ENCODE results near the gene MZF1. TPM values are rescaled to one million over a fixed set of nuclear protein-coding genes. Genes with fewer than 3 reads are reported as not detected.
A peak's percentile ranks its signal among the peaks of the same experiment; 100 is the strongest.

MZF1 gene
- total RNA-seq, 2 experiments from 2014 or later: 28.6 to 33.1 TPM

GRCh38 chr19:58563823-58564222 is 9.3 kb downstream of the MZF1 start:
- Mint-ChIP-seq H3K4me1 (peaks cover 60% of the 10 kb centered on the region), H3K9me3 (no peaks in the 10 kb centered on the region), H3K27me3 (no peaks in the 10 kb centered on the region), H3K27ac (peak overlapping the region; percentile 70), H3K4me3 (peak overlapping the region; percentile 75), H3K36me3 (ENCODE audit: low read depth) (peaks cover 29% of the 10 kb centered on the region)
- no peak for DNase-seq
- ChIA-PET POLR2A (no interaction called here), CTCF (no interaction called here)

GRCh38 chr19:58563034-58563573 is 10.0 kb downstream of the MZF1 start:
- DNase-seq: no peak

GRCh38 chr19:58562122-58563033 is 10.8 kb downstream of the MZF1 start:
- Mint-ChIP-seq H3K4me3 (peak overlapping the region; percentile 75), H3K27me3 (no peaks in the 10 kb centered on the region), H3K4me1 (peaks cover 53% of the 10 kb centered on the region), H3K36me3 (ENCODE audit: low read depth) (peaks cover 30% of the 10 kb centered on the region), H3K27ac (peak overlapping the region; percentile 99), H3K9me3 (no peaks in the 10 kb centered on the region)
- peak; percentile 46 for DNase-seq
- ChIA-PET CTCF (interaction anchor here (0.7 to 2.3 kb wide), 6 partner anchors 10 to 66 kb away, joined by 3 to 14 read pairs (median 3); partner anchors contain the start of gene MZF1), POLR2A (interaction anchor here (0.5 to 0.8 kb wide), 2 partner anchors 43 to 402 kb away, joined by 3 read pairs; partner anchors contain the start of gene ZBTB45)

More at GRCh38 chr19:58563034-58563573, 10.0 kb downstream of the MZF1 start:
- POLR2A ChIA-PET: interaction anchor here (0.5 kb wide), 1 partner anchor 402 kb away, joined by 3 read pairs; no protein-coding TSS in a partner anchor
- Mint-ChIP-seq H3K4me3 (peak overlapping the region; percentile 75), H3K27me3 (no peaks in the 10 kb centered on the region), H3K9me3 (no peaks in the 10 kb centered on the region), H3K36me3 (ENCODE audit: low read depth) (peaks cover 25% of the 10 kb centered on the region), H3K4me1 (peaks cover 54% of the 10 kb centered on the region), H3K27ac (peak overlapping the region; percentile 99)
- CTCF ChIA-PET: interaction anchor here (0.8 to 2.3 kb wide), 3 partner anchors 9 to 49 kb away, joined by 3 to 14 read pairs (median 3); partner anchors contain the start of gene MZF1

- POLR2A ChIA-PET: interaction anchor here (0.8 kb wide), 1 partner anchor 42 kb away, joined by 3 read pairs; the partner anchor contains the start of gene ZBTB45
- Mint-ChIP-seq H3K27me3 (no peaks in the 10 kb centered on the region), H3K4me1 (peaks cover 62% of the 10 kb centered on the region), H3K27ac (peak overlapping the region; percentile 99), H3K36me3 (ENCODE audit: low read depth) (peaks cover 34% of the 10 kb centered on the region), H3K4me3 (peak overlapping the region; percentile 75), H3K9me3 (no peaks in the 10 kb centered on the region)
- DNase-seq: no peak
- CTCF ChIA-PET: interaction anchor here (0.6 to 2.3 kb wide), 6 partner anchors 8 to 221 kb away, joined by 3 to 14 read pairs (median 3); partner anchors contain the start of gene MZF1
These were observed 11.6 kb downstream of the MZF1 start for GRCh38 chr19:58561373-58562121.

GRCh38 chr19:58560921-58561320 is 12.2 kb downstream of the MZF1 start:
- Mint-ChIP-seq H3K27me3 (no peaks in the 10 kb centered on the region), H3K36me3 (ENCODE audit: low read depth) (peaks cover 38% of the 10 kb centered on the region), H3K4me3 (peak overlapping the region; percentile 90), H3K27ac (peak overlapping the region; percentile 99), H3K9me3 (no peaks in the 10 kb centered on the region), H3K4me1 (peaks cover 68% of the 10 kb centered on the region)
- CTCF ChIA-PET: interaction anchor here (0.6 to 2.3 kb wide), 4 partner anchors 9 to 221 kb away, joined by 3 to 14 read pairs (median 4); partner anchors contain the start of gene MZF1
- POLR2A ChIA-PET: interaction anchor here (1.5 kb wide), 1 partner anchor 15 kb away, joined by 3 read pairs; no protein-coding TSS in a partner anchor
- no peak for DNase-seq

- Mint-ChIP-seq H3K36me3 (ENCODE audit: low read depth) (peaks cover 42% of the 10 kb centered on the region), H3K27me3 (no peaks in the 10 kb centered on the region), H3K27ac (peak overlapping the region; percentile 99), H3K9me3 (no peaks in the 10 kb centered on the region), H3K4me1 (peaks cover 70% of the 10 kb centered on the region), H3K4me3 (peak overlapping the region; percentile 90)
- POLR2A ChIA-PET: interaction anchor here (1.0 to 1.5 kb wide), 2 partner anchors 12 to 16 kb away, joined by 3 to 7 read pairs; no protein-coding TSS in a partner anchor
- DNase-seq: no peak
- CTCF ChIA-PET: interaction anchor here (0.8 to 1.7 kb wide), 4 partner anchors 9 to 46 kb away, joined by 3 to 5 read pairs (median 4); partner anchors contain the start of gene ZBTB45
These were observed 12.9 kb downstream of the MZF1 start for GRCh38 chr19:58560007-58560887.

- CTCF ChIA-PET: interaction anchor here (1.5 to 1.7 kb wide), 2 partner anchors 12 to 39 kb away, joined by 4 to 5 read pairs; partner anchors contain the start of gene ZBTB45
- POLR2A ChIA-PET: interaction anchor here (1.0 to 1.5 kb wide), 2 partner anchors 12 to 17 kb away, joined by 3 to 7 read pairs; no protein-coding TSS in a partner anchor
- Mint-ChIP-seq H3K27ac (peak overlapping the region; percentile 99), H3K4me1 (peaks cover 74% of the 10 kb centered on the region), H3K9me3 (no peaks in the 10 kb centered on the region), H3K27me3 (no peaks in the 10 kb centered on the region), H3K4me3 (peak overlapping the region; percentile 90), H3K36me3 (ENCODE audit: low read depth) (peaks cover 46% of the 10 kb centered on the region)
- peak; percentile 82 for DNase-seq
These were observed 13.7 kb downstream of the MZF1 start for GRCh38 chr19:58559275-58560006.

GRCh38 chr19:58558623-58559274 is 14.4 kb downstream of the MZF1 start:
- Mint-ChIP-seq H3K9me3 (no peaks in the 10 kb centered on the region), H3K4me1 (peaks cover 72% of the 10 kb centered on the region), H3K27me3 (no peaks in the 10 kb centered on the region), H3K4me3 (peak overlapping the region; percentile 90), H3K27ac (peak overlapping the region; percentile 99), H3K36me3 (ENCODE audit: low read depth) (peaks cover 45% of the 10 kb centered on the region)
- ChIA-PET CTCF (interaction anchor here (1.1 to 1.7 kb wide), 3 partner anchors 11 to 38 kb away, joined by 3 to 5 read pairs (median 4); partner anchors contain the start of gene ZBTB45), POLR2A (interaction anchor here (1.0 kb wide), 1 partner anchor 13 kb away, joined by 7 read pairs; no protein-coding TSS in a partner anchor)
- DNase-seq: peak; percentile 100

GRCh38 chr19:58558066-58558622 is 15.0 kb downstream of the MZF1 start, which contains the start of gene UBE2M:
UBE2M (minus strand) TSS chr19:58558611; CDS start chr19:58558381, 230 bp downstream.
- CTCF ChIA-PET: interaction anchor here (1.1 to 1.7 kb wide), 2 partner anchors 11 to 38 kb away, joined by 3 to 5 read pairs; partner anchors contain the start of gene ZBTB45
- POLR2A ChIA-PET: no interaction called here
- DNase-seq: peak; percentile 69
- Mint-ChIP-seq H3K27ac (peak within 1 kb of the TSS; percentile 99), H3K4me1 (peaks cover 69% of the 10 kb centered on the region), H3K27me3 (no peaks in the 10 kb centered on the region), H3K9me3 (no peaks in the 10 kb centered on the region), H3K36me3 (ENCODE audit: low read depth) (peaks cover 44% of the 10 kb centered on the region), H3K4me3 (peak within 1 kb of the TSS; percentile 90)
